ENCODE data around the gene CST7.
A peak's percentile ranks its signal among the peaks of the same experiment; 100 is the strongest.
"Not testable (repeated sequence)": the region's sequence is repeated elsewhere in the genome, so short reads cannot be mapped to it uniquely, and the experiment has no call there.

CST7 gene

GRCh38 chr20:24986436-24987015 is 37.5 kb downstream of the CST7 start:
- DNase-seq (ENCODE audit: low spot score), result no peak

GRCh38 chr20:24987244-24987643 is 38.2 kb downstream of the CST7 start:
- no peak for DNase-seq (ENCODE audit: low spot score)

- no peak for DNase-seq (ENCODE audit: low spot score)
These were observed 39.1 kb downstream of the CST7 start for GRCh38 chr20:24987873-24988835.

- DNase-seq (ENCODE audit: low spot score), result no peak
These were observed 40.1 kb downstream of the CST7 start for GRCh38 chr20:24989162-24989561.

- DNase-seq (ENCODE audit: low spot score), result no peak
These were observed 41.8 kb downstream of the CST7 start for GRCh38 chr20:24990810-24991252.

GRCh38 chr20:24991897-24992486 is 42.9 kb downstream of the CST7 start:
- no peak for DNase-seq (ENCODE audit: low spot score)

- DNase-seq (ENCODE audit: low spot score), result peak; percentile 93
These were observed 43.6 kb downstream of the CST7 start, which contains the start of gene APMAP for GRCh38 chr20:24992487-24993205. APMAP (minus strand) TSS chr20:24992751; CDS start chr20:24992688, 63 bp downstream.

GRCh38 chr20:24993337-24994185 is 44.5 kb downstream of the CST7 start:
- no peak for DNase-seq (ENCODE audit: low spot score)

- no peak for DNase-seq (ENCODE audit: low spot score)
These were observed 45.1 kb downstream of the CST7 start for GRCh38 chr20:24994186-24994465.

- peak; percentile 82 for DNase-seq (ENCODE audit: low spot score)
These were observed 45.6 kb downstream of the CST7 start for GRCh38 chr20:24994470-24995368.

GRCh38 chr20:24995741-24996448 is 46.8 kb downstream of the CST7 start:
- no peak for DNase-seq (ENCODE audit: low spot score)

- DNase-seq (ENCODE audit: low spot score), result no peak
These were observed 47.6 kb downstream of the CST7 start for GRCh38 chr20:24996449-24997377.

GRCh38 chr20:24998121-24998520 is 49.1 kb downstream of the CST7 start:
- DNase-seq (ENCODE audit: low spot score), result no peak

GRCh38 chr20:24998631-24999445 is 49.8 kb downstream of the CST7 start:
- DNase-seq (ENCODE audit: low spot score), result no peak

- DNase-seq (ENCODE audit: low spot score), result no peak
These were observed 50.5 kb downstream of the CST7 start for GRCh38 chr20:24999568-24999967.

- no peak for DNase-seq (ENCODE audit: low spot score)
These were observed 51.3 kb downstream of the CST7 start for GRCh38 chr20:25000268-25000801.

- DNase-seq (ENCODE audit: low spot score), result not testable (repeated sequence)
These were observed 52.3 kb downstream of the CST7 start for GRCh38 chr20:25001323-25001722.

Data from CD4-positive, alpha-beta T cell treated with Interleukin-6 at 100 ng/mL for 8 hours (primary cell).